HUDEP-2 (cell line): ENCODE data around the gene HMOX1.
"Not testable (repeated sequence)": the region's sequence is repeated elsewhere in the genome, so short reads cannot be mapped to it uniquely, and the experiment has no call there.

Source experiments
- DNase-seq, 76 experiments: peaks; one replicate each; lab custom pipeline; 2025; ENCODE audit not compliant: unreplicated experiment in 76 of 76; lab: John Stamatoyannopoulos, UW

The HMOX1 gene

GRCh38 chr22:35378621-35379020 is 2.3 kb upstream of the HMOX1 start:
- no peak for DNase-seq

DNA sequence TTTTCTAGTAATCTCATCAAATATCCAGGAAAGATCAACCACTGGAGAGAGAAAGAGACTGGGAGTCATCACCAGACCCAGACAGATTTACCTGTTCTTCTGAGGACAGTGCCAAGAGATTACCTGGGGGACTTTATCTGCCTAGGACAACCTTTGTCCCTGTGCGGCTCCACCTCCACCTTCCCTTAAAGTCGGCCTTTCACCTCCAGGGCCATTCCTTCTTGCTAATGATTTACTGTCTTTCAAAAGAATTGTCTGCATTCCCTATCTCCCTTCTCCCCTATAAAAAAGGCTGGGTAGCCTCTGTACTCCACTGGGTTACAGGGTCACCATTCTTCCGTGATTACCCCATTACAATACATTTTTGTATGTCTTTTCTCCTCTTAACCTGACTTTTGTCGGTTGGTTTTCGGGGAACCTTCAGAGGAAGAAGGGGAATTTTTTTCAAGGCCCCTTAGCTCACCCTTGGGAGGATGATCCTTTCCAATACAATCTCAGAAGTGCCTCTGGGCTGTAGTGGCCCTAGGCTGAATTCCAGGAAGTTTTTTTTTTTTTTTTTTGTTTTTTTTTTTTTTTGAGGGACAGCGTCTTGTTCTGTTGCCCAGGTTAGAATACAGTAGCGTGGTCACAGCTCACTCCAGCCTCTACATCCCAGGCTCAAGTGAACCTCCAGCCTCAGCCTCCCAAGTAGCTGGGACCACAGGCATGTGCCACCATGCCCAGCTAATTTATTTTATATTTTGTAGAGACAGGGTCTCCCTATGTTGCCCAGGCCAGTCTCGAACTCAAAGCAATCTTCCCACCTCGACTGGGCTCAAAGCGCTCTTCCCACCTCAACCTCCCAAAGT is 1.5 kb upstream of the HMOX1 start:
- no peak for DNase-seq

GRCh38 chr22:35380013-35380412 is 883 bp upstream of the HMOX1 start:
- DNase-seq = no peak

- peak in 2 of 76 experiments; percentile 42 to 49 for DNase-seq
These were observed 621 bp downstream of the HMOX1 start for GRCh38 chr22:35381424-35382009.

- DNase-seq = no peak
These were observed 2.8 kb downstream of the HMOX1 start for GRCh38 chr22:35383679-35384071.

- DNase-seq = peak in 1 of 76 experiments; percentile 1
These were observed 3.6 kb downstream of the HMOX1 start for GRCh38 chr22:35384527-35384926.

- no peak for DNase-seq
These were observed 4.2 kb downstream of the HMOX1 start for GRCh38 chr22:35384975-35385588.

DNA sequence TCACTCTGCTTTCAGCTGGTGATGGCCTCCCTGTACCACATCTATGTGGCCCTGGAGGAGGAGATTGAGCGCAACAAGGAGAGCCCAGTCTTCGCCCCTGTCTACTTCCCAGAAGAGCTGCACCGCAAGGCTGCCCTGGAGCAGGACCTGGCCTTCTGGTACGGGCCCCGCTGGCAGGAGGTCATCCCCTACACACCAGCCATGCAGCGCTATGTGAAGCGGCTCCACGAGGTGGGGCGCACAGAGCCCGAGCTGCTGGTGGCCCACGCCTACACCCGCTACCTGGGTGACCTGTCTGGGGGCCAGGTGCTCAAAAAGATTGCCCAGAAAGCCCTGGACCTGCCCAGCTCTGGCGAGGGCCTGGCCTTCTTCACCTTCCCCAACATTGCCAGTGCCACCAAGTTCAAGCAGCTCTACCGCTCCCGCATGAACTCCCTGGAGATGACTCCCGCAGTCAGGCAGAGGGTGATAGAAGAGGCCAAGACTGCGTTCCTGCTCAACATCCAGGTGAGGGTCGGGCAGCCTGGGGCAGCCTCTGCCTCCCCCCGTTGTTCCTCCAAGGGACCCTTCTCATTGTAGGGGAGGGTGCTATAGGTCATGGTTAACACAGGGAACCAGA is 5.9 kb downstream of the HMOX1 start:
- DNase-seq = no peak

DNA sequence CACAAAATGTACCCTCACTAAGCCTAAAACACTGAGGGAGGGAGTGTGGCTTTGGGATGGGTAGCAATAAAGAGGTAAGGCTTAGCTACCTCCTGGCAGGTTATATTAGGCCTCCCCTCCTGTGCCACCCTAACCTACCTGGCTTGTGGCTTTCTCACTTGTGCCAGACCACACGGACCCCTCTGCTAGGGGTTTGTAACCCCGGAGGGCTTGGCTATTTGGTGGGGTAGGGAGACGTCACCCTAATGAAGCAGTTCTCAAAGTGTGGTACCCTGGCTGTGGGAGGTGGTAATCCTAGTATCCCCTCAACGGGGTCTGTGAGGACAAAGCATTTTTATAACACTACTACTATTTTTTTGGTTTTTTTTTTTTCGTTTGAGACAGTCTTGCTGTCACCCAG is 10.0 kb downstream of the HMOX1 start:
- DNase-seq = no peak

GRCh38 chr22:35392357-35392756 is 11.5 kb downstream of the HMOX1 start:
- no peak for DNase-seq

GRCh38 chr22:35393116-35394010 is 12.5 kb downstream of the HMOX1 start:
- no peak for DNase-seq

DNA sequence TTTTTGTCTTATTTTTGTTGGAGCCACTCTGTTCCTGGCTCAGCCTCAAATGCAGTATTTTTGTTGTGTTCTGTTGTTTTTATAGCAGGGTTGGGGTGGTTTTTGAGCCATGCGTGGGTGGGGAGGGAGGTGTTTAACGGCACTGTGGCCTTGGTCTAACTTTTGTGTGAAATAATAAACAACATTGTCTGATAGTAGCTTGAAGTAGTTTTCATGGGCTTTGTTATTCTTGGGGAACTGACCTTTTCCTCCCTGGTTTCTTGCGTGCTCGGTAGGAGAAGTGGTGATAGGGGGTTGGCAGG is 13.1 kb downstream of the HMOX1 start:
- DNase-seq = no peak

- no peak for DNase-seq
These were observed 14.1 kb downstream of the HMOX1 start for GRCh38 chr22:35394810-35395563.

DNA sequence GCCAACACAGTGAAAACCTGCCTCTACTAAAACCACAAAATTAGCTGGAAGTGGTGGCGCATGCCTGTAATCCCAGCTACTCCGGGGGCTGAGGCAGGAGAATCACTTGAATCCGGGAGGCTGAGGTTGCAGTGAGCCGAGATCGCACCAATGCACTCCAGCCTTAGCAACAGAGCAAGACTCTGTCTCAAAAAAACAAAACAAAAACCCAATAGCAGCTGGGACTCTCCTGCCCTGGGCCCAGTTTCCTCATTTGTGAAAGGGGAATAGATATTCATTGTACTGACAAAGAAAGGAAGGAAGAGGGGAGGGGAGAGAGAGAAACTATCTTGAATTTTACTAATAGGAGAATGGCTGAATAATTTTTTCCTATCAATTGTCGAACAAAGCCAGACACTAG is 15.7 kb downstream of the HMOX1 start:
- not testable (repeated sequence) for DNase-seq

- no peak for DNase-seq
These were observed 16.4 kb downstream of the HMOX1 start for GRCh38 chr22:35397095-35397904.

GRCh38 chr22:35398591-35398973 is 17.7 kb downstream of the HMOX1 start:
- DNase-seq = no peak

DNA sequence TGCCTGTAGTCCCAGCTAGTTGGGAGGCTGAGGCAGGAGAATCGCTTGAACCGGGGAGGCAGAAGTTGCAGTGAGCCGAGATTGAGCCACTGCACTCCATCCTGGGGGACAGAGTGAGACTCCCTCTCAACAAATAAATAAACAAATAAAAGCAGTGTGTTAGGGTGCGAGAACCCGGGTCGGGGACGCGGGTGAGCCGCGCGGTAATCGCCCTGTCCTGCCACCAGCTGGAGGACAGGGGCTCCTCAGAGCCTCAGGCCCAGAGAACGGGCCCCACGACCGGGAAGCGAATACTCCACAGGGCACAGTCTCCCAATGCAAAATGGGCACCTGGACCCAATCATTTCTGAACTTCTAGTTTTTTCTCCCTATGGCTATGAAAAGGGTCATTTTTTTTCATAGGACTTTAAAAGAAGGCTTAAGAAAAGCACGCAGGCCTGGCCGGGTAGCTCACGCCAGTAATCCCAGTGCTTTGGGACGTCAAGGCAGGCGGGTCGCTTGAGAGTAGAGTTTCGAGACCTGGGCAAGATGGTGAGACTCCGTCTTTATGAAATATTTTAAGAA is 18.3 kb downstream of the HMOX1 start:
- peak in 3 of 76 experiments; percentile 21 to 63 (median 25) for DNase-seq

- peak in 75 of 76 experiments; percentile 63 to 98 (median 96) for DNase-seq
These were observed 19.0 kb downstream of the HMOX1 start, which contains the start of gene MCM5 for GRCh38 chr22:35399678-35400500. Gene MCM5 (plus strand): TSS chr22:35400140. CDS start chr22:35400439, 299 bp downstream.
